GM18867 (cell line): ENCODE results near the gene EGR4.

Experiments
- ATAC-seq: cut with Tn5 transposase; IDR thresholded peaks from one replicate; pipeline ENCODE4 v1.9.1; 2021; ENCODE audit warnings: mild to moderate bottlenecking, moderate library complexity; ENCODE audit not compliant: unreplicated experiment

The EGR4 gene

DNA sequence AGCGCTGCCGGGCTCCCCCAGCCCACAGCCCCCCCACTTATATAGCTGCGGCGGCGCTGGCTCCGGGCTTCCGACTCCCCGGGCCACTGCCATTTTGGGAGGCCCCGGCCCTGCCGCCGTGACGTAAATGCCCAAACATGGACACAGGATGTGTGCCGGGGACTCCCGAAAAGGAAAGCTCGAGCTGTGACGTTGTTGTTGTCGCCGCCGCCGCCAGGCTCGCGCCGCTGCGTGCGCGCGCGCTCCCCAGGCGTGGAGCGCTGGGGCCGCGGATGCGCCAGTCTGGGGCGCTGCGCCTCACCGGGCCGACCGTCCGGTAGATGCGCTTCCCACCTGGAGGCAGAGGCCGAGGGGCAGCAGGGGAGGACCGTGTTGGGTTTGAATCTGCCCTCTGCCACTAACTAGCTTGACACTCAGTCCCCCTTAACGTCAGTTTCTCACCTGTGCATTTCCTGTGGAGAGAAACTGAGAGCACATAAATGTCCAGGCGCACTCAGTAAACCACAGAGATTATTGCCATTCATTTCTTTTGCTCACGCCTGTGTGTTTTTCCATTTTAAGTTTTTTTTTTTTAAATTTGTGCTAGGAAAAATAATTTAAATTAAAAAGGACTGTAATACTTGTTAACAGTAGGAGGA lies at the start of gene EGR4:
EGR4 (minus strand) TSS at position 15 of the 638 bp plus-strand sequence. CDS start 231 bp downstream, outside the sequence.
- ATAC-seq, result peak; percentile 94

DNA sequence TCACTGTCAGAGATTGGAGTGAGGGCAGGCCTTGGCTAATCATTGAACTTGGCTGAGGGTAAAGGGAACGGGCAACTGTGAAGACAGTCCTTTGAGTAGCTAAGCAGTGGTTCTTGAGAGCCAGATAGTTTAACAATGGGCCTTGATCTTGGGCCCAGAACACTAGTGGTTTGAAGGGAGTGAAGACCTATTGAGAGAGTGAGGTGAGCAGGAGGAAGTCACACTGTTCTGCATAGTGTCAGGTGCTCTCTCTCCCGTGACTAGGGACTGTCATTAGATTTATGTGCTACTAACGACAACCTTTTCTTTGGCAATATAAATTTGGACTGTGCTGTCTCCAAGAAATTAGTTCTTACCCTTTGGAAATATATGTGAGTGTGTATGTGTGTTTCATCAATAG lies 47.7 kb upstream of the EGR4 start:
- ATAC-seq, result no peak

DNA sequence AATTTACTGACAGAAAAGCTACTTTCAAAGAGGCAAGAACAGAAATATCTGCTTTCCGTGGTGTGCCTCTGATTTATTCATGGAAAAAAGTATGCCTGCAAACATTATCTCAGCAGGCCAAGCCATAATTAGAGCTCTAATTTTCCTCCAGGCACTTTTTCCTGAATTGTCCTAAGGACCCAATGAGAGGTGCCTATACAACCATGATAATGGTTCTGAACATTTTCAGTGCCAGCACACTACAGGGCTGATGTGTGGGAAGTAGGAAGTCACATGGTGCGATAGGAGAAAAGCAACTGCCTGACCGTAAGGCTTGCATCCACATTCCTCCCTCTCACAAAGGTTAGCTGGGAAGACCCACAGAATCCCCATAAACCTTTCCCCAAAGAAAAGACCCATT lies 45.9 kb upstream of the EGR4 start:
- no peak for ATAC-seq

DNA sequence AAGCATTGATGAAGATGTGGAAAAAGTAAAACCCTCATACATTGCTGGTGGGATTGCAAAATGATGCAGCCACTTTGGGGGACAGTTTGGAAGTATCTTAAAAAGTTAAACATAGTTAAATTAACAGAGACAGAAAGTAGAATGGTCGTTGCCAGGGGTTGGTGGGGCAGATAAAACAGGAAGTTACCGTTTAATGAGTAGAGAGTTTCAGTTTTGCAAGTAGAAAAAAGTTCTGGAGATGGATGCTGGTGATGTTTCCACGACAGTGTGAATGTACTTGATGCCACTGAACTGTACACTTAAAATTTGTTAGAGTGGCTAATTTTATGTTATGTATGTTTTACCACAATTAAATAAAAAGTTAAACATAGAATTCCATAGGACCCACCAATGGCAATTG lies 44.5 kb upstream of the EGR4 start:
- peak; percentile 69 for ATAC-seq

DNA sequence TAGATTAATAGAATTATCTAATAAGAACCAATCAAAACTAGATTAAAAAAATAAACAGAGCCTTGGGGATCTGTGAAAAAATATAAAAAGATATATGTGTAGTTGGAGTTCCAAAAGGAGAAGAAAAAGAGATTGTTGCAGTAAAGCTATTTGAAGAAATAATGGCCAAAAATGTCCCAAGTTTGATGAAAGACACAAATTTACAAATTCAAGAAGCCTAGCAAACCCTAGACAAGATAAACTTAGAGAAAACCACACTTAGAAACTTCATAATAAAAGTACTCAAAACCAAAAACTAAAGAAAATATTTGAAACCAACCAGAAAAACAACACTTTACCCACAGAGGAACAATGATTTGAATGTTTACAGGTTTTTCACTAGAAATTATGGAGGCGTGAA lies 41.3 kb upstream of the EGR4 start:
- no peak for ATAC-seq

DNA sequence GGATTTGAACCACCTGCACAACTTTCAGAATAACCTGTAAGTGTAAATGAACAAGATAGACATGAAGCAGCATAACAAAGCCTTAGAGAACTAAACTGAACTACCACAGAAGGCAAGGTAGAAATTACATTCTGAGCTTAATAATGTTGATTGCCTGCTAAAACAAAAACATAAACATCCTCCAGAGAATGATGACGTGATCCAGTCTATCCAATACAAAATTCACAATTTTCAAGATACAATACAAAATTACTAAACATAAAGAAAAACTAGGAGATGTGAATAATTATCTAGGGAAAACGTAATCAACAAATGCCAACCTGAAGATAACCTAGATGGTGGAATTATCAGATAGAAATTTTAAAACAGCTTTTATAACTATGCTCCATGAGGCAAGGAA lies 40.7 kb upstream of the EGR4 start:
- no peak for ATAC-seq

DNA sequence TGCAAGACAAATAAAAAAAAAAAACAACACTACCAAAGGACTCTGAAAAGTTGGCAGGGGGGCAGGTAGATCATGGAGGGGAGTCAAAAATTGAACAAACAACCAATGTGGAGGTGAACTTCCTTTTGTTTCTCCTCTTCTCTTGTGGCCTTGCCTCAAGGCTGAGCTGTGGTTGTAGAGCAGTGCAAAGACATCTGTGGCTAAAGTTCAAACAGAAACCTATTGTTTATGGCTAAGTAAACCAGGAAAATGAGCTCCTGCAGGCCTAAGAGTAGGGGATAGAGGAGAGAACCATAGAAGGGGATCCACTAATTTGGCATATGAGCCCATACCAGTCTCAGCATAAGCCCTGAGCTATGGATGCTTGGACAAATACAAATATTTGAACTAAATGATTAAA lies 40.2 kb upstream of the EGR4 start:
- no peak for ATAC-seq

DNA sequence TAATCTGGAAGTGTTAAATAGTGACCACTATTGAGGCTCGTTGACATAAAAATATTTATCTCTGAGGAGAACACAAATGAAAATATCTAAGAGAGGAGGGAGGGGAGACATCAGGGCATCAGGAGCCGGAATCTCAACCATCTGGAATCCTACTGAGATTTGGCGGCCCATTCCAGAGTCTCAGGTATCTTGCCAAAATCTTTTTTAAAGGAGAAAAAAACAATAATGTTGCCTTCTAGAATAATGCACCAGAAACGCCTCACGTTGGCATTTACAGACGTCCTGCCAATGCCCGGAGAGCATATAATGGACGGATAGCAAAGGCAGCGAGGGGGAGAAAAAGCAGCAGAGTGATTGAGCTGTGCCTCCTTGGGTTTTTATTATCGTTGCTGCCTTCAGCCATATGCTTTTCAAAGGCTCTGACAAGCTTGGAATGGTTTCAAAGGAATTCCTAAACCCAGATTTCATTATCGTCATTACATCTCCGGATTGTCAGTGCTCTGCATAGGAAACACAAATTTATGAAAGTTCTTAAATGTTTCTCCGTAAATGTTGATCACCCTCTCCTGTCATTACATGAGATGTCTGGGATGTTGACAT lies 30.9 kb upstream of the EGR4 start:
- no peak for ATAC-seq

DNA sequence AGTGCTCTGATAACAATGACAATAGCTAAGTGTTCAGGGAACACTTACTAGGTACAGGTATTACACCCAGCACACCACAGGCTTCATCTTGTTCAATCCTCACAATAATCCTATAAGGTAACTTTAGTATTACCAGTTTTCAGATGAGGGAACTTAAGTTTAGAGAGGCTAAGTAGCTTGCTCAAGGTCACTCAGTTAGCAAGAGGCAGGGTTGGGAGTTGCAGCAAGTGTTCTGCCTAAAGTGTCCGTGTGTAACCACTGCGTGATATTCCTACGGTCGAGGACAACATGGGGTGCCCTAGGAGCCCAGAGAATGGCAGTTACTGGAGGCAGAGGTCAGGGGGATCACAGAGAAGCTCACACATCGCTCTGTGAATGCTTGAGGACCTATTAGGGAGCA lies 30.2 kb upstream of the EGR4 start:
- ATAC-seq, result no peak

DNA sequence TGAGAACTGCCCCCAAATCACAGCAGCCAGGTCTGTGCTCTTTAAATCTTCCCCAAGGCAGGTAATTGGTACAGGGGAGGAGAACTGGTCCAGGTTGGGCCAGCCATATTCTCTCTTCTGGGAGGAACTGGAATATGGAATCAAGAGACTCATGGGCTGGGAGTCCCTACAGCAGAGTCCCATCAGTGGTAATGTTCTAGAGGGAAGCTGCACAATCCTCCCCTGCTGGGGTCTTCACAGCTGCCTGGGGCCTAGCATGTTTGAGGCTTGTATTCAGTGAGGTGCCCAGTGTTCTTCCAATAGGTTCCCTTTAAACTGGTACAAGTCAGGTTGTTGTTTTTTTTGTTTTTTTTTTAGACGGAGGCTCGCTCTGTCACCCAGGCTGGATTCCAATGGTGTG lies 21.1 kb upstream of the EGR4 start:
- no peak for ATAC-seq

DNA sequence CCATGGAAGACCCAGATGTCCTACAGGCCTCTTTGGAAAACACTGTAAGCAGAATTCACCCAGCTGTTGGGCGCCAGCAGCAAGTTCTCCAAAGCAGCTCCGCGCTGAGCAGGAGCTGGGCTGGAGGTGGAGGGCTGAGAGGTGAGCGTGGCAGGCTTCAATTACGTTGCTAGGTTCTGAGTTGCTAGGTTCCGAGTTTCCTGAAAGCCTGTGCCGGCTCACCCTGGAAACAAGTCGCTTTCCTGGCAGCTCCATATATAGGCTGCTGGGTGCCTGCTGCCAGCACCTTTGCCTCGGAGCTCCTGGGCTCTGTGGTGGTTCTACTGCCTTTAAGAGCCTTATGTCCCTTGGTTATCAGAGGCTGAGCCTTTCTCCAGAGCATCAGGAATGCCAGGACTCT lies 14.4 kb upstream of the EGR4 start:
- no peak for ATAC-seq

DNA sequence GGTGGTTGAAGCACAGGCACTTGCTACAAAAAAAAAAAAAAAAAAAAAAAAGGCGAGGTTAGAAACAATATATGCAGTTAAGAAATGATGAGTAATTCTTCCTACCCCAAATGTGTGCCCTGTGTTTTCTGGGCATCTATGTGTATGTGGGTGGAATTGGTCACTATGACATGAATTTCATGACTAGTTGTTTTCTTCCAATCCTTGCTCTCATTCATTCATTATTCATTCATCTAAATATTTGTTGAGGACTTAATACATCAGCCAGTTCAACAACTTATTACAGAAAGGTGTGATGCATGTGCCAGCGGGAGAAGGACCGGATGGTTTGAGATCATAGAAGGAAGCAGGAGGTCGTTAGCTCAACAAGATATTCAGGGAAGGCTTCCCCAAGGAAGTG lies 8.3 kb upstream of the EGR4 start:
- no peak for ATAC-seq

DNA sequence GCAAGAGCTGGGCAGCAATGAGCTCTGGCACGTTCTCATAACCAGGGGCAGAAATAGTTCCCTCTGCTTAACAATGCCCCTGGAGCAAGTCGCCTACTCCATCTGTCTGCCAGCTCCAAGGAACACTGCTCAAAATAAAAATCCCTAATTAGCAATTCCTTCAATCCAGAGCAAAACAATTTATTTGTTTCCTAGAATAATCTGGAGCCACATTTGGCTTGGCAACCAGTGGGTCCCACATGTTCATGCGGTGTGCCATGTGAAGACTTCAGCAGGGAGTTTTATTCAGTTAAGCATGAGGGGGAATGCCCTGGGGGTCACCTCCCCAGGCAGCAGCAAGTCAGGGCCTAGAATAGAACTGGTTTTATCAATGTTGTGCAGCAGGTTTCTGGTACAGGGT lies 7.6 kb upstream of the EGR4 start:
- no peak for ATAC-seq

DNA sequence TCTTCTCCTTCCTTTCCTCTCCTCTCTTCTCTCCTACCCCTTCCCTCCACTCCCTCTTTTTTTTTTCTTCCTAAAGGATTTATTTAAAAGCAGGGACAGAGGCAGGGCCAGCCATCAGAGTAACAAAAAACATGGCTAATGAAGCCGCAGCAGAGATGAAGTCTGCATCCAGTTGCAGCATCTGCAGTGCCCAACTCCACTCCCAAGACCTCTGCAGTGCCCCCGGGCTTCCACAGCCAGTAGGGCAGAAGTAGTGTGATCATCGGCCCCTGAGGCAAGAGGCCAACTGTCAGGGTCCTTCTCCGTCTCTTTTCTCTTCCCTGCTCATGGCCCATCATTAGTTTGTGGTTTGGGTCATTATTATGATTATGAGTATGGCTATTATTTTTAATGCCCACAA lies 4.2 kb upstream of the EGR4 start:
- ATAC-seq, result no peak

DNA sequence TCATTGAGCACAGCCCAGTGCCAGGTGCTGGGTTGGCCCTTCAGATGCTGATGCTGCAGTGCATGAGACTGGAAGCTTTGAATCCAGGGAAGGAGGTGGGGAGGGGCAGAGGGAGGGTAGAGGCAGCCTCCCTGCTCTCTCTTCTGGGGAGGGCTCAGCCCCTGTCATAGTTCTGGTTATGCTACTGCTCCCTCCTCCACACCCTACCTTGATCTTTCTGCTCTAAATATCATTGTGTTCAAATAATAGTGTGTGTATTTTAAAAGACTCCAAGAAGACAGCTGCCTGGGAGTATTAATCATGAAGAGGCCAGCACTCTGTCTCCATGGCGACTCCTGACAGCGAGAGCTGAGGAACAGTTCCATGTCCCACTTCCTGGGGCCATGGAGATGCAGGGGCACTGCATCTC lies 3.8 kb upstream of the EGR4 start:
- no peak for ATAC-seq

DNA sequence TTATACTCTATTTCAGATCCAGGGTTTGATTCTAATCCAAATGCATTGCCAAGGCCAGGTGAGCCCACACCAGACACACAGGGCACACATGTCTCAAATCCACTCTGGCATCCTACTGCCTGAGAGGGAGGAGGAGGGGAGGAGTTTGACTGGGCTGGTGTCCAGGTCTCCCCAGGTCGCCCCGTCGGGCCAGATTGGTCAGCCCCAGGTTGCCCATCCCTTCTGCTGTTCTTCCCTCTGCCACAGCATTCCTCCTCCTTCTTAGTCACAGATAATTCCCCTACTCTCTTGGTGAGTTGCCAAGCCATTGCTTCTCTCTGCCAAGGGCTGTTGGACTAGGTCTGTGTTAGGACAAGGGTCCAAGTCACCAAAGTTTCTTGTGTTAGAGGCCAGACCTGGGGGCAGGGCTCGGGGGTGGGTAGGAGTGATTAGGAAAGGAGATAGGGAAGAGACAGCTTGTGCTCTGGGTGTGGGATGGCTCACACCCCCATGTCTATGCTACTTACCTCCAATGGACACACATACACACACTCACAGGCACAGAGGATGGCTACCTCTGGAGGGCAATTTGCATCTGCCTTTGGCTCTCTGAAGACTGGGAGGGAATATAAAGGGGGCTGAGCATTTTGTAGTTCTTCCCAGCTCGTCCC lies 2.5 kb upstream of the EGR4 start:
- no peak for ATAC-seq

DNA sequence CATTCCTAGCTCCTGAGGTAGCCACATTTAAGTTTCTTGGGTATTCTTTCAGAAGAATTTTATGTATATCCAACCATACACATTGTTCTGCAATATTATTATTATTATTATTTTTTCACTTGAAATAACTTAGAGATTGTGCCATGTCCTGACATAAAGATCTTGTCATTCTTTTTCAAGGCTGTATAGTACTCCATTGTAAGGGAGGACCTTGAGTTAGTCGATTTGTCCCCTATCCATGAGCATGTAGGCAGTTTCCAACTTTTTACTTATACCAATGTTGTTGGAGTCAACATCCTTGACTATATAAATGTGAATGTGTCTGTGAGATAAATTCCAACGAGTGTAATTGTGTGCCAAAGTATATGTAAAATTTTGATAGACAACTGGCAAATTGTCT lies 891 bp upstream of the EGR4 start:
- no peak for ATAC-seq

DNA sequence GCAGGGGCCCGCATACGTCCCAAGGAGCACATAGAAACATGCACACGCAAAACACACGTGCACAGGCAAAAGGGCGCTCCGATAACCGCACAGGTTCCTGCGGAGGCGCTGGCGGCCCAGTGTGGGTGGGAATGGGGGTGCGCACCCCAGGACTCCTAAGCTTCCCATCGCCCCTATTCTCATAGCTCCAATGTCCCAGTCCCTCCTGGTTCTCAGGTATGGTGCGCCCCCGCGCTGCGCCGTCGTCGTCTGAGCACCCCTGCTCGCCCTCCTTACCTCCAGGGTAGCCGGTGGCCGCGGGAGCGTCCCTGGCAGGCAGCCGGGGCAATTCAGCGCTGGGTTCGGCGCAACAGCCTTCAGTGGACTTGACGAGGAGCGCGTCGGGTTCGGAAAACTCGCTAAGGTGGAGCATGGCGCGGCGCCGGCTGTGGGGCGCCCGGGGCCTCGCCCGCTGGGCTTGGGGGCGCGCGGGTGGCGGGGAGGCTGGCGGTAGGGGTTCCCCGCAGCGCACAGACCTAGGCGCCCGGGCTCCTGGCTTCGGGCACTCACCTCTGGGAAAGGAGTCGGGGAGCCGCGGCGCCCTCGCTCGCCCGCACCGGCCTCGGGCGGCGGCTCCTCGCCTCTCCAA lies 328 bp downstream of the EGR4 start:
- no peak for ATAC-seq

DNA sequence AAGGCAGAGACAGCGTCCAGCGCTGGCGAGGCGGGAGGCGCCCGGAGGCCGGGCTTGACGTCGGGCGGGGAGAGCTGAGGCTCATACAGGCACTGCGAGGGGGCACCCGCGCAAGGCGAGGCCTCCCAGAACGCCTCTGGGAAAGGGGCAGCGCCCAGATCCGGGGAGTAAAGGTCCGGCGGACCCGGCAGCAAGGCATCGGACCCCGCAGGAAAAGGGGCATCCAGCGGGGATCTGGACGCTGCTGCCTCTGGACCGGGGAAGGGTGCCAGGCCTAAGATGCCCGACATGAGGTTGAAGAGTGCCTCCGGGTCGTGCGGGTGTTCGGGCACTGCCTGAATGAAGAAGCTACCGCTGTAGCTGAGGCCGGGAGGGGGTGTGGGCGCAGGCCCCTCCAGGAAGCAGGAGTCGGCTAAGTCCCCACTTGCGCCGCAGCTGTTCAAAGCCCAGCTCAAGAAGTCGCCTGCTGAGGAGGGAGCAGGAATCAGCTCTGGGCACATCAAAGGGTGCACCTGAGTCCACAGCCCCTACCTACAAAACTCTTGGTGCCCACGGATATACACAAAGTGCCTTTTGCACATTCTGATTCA lies 937 bp downstream of the EGR4 start:
- ATAC-seq, result no peak

DNA sequence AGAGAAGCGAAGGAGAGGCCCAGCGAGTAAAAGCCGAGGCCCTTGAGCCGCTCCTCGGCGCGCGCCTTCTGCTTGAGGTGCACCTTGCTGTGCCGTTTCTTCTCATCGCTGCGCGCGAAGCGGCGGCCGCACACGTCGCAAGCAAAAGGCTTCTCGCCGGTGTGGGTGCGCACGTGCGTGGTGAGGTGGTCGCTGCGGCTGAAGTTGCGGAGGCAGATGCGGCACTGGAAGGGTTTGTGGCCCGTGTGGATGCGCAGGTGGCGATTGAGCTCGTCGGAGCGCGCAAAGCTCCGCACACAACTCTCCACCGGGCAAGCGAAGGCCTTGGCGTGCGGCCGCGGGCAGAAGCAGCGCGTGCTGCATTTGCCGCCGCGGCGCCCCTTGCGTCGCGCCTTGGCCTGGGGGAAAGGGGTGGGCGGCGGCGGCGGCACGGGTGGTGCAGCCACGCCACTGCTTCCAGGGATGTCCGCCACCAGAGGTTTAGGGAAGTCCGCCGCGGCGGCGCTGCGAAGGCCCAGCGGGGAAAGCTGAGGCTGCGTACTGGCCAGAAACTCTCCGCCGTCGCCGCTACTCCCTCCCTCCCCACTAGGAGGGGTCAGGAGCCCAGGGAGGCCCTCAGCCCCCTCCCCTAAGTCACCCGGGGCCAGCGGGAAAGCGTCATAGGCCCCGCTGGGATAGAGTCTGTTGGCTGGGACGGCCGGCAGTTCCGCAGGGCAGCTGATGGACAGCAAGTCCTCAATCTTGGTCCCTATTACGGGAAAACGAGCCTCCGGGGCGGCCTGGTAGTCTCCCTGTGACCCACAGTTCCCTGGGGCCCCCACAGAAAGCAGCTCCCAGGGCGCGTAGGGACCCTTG lies 1.7 kb downstream of the EGR4 start:
- ATAC-seq, result no peak

DNA sequence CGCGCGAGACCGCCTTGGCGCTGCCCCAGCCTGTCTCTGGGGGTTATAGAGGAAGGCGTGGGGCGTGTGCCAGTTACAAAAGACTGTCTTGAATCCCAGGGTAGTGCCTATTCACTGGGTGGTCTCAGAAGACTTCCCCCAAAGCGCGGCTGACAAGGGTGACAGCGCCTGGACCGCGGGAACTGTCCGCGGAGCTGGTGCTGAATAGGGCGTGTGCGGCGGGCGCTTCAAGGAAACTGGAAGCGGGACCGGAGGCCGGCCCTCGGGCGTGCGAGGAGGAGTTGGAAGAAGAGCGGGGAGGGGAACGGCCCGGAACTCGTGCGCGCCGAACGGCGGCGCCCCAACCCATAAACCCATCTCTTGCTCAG lies 2.3 kb downstream of the EGR4 start:
- peak; percentile 26 for ATAC-seq
